ENCODE results near the gene ZNF587. TPM values are rescaled to one million over a fixed set of nuclear protein-coding genes. Genes with fewer than 3 reads are reported as not detected.
A peak's percentile ranks its signal among the peaks of the same experiment; 100 is the strongest.
"Not testable (repeated sequence)": the region's sequence is repeated elsewhere in the genome, so short reads cannot be mapped to it uniquely, and the experiment has no call there.

ZNF587 gene
- total and polyA plus RNA-seq, 2 of the 13 experiments (the other 11 are each of a cell fraction or from before 2014, with no cell fraction given) = 8.7 to 17.5 TPM

DNA sequence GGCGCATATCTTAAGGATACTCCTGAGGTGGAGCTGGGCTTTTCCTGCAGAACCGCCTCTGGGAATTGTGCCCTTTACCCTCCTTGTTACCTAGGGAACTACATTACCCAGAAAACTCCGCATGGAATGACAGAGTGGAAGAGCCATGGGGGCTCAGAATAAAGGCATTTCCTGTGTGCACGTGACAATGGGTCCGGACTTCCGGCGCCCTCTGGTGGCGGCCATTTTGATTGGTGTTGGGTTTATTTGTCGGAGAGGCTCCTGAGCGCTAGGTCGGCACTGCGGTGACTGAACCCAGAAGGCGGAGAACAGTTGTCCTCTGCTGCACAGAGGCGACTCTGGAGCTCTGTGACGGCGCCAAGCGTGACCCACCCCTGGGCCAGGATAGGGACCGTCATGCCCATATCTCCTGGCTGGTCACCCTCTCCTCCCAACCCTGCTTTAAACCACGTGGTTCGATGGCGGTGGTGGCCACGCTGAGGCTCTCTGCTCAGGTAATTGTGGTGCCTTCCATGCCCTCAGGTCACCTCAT lies 19.5 kb upstream of the ZNF587 start, which contains the start of gene ZNF587B (continued):
- TF ChIP-seq RAD21 (CRISPR knock-in tag; IDR thresholded peaks at IDR 0.05) (0 out of 2 replicates have a peak, but pooled peaks have one; percentile 47), HIVEP1 (CRISPR knock-in tag; IDR thresholded peaks at IDR 0.05) (no peak), ZNF354B (CRISPR knock-in tag; IDR thresholded peaks at IDR 0.05) (no peak), RXRA (CRISPR knock-in tag; IDR thresholded peaks at IDR 0.05) (0 out of 2 replicates have a peak, but pooled peaks have one; percentile 23), TFE3 (CRISPR knock-in tag; IDR thresholded peaks at IDR 0.05) (0 out of 2 replicates have a peak, but pooled peaks have one; percentile 28), RERE (CRISPR knock-in tag; IDR thresholded peaks at IDR 0.05; ENCODE audit: low read depth) (no peak), EHMT2 (IDR thresholded peaks at IDR 0.05; ENCODE audit: borderline replicate concordance, low read depth, low read length) (no peak)
- TF ChIP-seq, protein P1, sequence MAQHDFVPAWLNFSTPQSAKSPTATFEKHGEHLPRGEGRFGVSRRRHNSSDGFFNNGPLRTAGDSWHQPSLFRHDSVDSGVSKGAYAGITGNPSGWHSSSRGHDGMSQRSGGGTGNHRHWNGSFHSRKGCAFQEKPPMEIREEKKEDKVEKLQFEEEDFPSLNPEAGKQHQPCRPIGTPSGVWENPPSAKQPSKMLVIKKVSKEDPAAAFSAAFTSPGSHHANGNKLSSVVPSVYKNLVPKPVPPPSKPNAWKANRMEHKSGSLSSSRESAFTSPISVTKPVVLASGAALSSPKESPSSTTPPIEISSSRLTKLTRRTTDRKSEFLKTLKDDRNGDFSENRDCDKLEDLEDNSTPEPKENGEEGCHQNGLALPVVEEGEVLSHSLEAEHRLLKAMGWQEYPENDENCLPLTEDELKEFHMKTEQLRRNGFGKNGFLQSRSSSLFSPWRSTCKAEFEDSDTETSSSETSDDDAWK (CRISPR knock-in tag; IDR thresholded peaks at IDR 0.05) = no peak

GRCh38 chr19:57836991-57837390 lies 12.7 kb upstream of the ZNF587 start:
- intact Hi-C loops (cut with micrococcal nuclease; ENCODE audit: unreplicated experiment); H3K27me3 ChIP-seq (ENCODE audit: control insufficient read depth in 1 of 2, insufficient read depth in 2 of 2, low read length in 2 of 2); H3K4me1 ChIP-seq (ENCODE audit: insufficient read depth, low read length); H3K9me3 ChIP-seq (ENCODE audit: low read length); FAIRE-seq; H2AFZ ChIP-seq (ENCODE audit: low read length); H4K20me1 ChIP-seq (ENCODE audit: insufficient read depth, low read length); CTCF ChIA-PET (ENCODE audit: low intra/inter-chr PET ratio, low total read pairs); ATAC-seq; H3K4me2 ChIP-seq (ENCODE audit: low read depth, low read length); H3K9ac ChIP-seq (ENCODE audit: insufficient read depth, low read depth, low read length); in situ Hi-C loops (cut with HindIII; ENCODE audit: extremely low pct_ligation_motif_present, low pct_unique_long_range_greater_than_20kb); DNase-seq (ENCODE audit: low spot score); BruUV-seq (replicated peaks); H3K27ac ChIP-seq (ENCODE audit: extremely low read length, insufficient read depth, low read length); H3K4me3 ChIP-seq (replicated peaks in 1 of 3; ENCODE audit: insufficient read depth in 1 of 3, low read depth in 2 of 3, low read length in 3 of 3); POLR2A ChIA-PET: not testable (repeated sequence)
- Histone ChIP-seq H3K79me2 (ENCODE audit: insufficient read depth, low read length) (peaks cover 13% of the 10 kb centered on the region), H3K36me3 (replicated peaks in 1 of 2; ENCODE audit: control insufficient read depth in 1 of 2, insufficient read depth in 2 of 2, low read length in 2 of 2) (peaks cover 3 to 16% of the 10 kb centered on the region in 2 experiments; a peak in 2 of 5 replicates)
- WGBS (ENCODE audit: low lambda C conversion rate) = 98% methylated on average over 5 of the region's 5 CpGs
